Heart left ventricle (tissue), 13 donors: Measurements from ENCODE around the gene KRTAP10-10.
"Not testable (repeated sequence)": the region's sequence is repeated elsewhere in the genome, so short reads cannot be mapped to it uniquely, and the experiment has no call there.

ENCODE experiments used
- POLR2A ChIP-seq, 2 donors: fragments of 450-650 bp; IDR thresholded peaks; one replicate each; pipeline ENCODE4 v1.6.1; 2017; ENCODE audit warnings: antibody characterized with exemption in 2 of 2, mild to moderate bottlenecking in 2 of 2, moderate library complexity in 2 of 2
- TF ChIP-seq, protein P1 (sequence below), 12 donors: fragments of 200-600 bp; sonication (generic) in 4 of 12; IDR thresholded peaks; one replicate each; pipeline versions ENCODE4 v1.5.0 to v1.8.0; 2018 to 2022; ENCODE audit warnings: antibody characterized with exemption in 12 of 12, mild to moderate bottlenecking in 5 of 12
- donor health status: ischemic (EF 13 %, LVEDD 7.1; RV severe dilation, severe dysfunction).
- donor health status: DM: no; HTN: yes; CAD: no.
- donor health status: DM: no; HTN: no; CAD: no.
- donor health status: ischemic (EF 25% LVEDD 6.9; RV normal size, moderate dysfunction).
- donor health status: ischemic (EF 25% LVEDD 5.7; RV mildly dilated, moderate dysfunction).
- donor health status: ischemic (EF 35%, LVEDD 5.7; RV mildly dilated, moderate dysfunction).
- donor health status: nonischemic (EF 11% LVEDD 7.7; RV severe dilation, severe dysfunction).
- donor health status: DM: yes; HTN: yes; CAD: no.
- donor health status: PGD.
- donor health status: ischemic (EF 29% LVEDD 5.4; RV normal size, mild dysfunction).
- donor health status: nonischemic (EF 23%, LVEDD 6.1; RV moderate dilation, normal function).

GRCh38 chr21:44610157-44610843 lies 26.9 kb upstream of the KRTAP10-10 start:
- TF ChIP-seq, protein P1, sequence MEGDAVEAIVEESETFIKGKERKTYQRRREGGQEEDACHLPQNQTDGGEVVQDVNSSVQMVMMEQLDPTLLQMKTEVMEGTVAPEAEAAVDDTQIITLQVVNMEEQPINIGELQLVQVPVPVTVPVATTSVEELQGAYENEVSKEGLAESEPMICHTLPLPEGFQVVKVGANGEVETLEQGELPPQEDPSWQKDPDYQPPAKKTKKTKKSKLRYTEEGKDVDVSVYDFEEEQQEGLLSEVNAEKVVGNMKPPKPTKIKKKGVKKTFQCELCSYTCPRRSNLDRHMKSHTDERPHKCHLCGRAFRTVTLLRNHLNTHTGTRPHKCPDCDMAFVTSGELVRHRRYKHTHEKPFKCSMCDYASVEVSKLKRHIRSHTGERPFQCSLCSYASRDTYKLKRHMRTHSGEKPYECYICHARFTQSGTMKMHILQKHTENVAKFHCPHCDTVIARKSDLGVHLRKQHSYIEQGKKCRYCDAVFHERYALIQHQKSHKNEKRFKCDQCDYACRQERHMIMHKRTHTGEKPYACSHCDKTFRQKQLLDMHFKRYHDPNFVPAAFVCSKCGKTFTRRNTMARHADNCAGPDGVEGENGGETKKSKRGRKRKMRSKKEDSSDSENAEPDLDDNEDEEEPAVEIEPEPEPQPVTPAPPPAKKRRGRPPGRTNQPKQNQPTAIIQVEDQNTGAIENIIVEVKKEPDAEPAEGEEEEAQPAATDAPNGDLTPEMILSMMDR (IDR thresholded peaks at IDR 0.05): not testable (repeated sequence)
- not testable (repeated sequence) for TF ChIP-seq POLR2A (IDR thresholded peaks at IDR 0.05)
